ENCODE results near the gene ALPK1.

Gene ALPK1

DNA sequence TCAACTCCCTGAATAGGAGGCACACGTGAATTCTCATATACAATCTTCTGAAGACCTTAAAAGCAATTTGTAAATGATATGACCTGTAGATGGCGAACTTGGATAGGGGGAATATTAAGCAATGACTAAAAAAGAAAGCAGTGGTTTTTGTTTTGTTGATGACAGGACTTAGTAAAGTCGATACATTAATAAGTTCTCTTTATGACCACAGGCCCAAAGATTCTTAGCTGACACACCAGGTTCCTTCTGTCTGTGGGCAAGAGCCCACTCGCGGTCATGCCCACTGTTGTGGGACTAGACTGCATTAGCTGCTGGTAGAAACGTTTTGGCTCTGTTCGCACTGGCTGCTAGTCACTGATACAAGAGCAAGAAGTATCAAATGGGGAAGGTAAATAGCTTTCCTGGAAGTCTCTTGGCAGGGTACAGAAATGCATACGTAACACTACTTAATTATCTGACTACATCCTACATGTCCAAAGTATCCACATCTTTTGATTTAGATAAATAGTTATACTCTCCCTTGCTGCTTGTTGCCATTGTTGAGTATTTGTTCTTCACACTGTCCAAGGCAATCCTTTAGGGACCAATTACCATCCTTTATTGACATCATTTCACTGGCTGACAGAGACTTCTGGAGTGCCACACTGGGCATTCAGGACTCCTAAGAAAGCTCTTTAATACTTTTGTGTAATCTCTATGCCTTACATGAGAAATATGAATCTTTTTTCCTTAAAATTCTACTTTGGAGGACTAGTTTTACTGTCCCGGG is 31.0 kb downstream of the ALPK1 start:
- peak; percentile 46 for DNase-seq (ENCODE audit: extremely low read depth, insufficient read length)
- Histone ChIP-seq H3K4me3 (replicated peaks; ENCODE audit: low read depth, low read length) (no peak overlapping the region), H3K36me3 (ENCODE audit: control insufficient read depth, insufficient read depth, low read length) (no peaks in the 10 kb centered on the region; the same call in none of the 2 replicates), H3K27me3 (replicated peaks; ENCODE audit: control insufficient read depth, insufficient read depth, low read length) (no peaks in the 10 kb centered on the region)
- TF ChIP-seq, protein P1, sequence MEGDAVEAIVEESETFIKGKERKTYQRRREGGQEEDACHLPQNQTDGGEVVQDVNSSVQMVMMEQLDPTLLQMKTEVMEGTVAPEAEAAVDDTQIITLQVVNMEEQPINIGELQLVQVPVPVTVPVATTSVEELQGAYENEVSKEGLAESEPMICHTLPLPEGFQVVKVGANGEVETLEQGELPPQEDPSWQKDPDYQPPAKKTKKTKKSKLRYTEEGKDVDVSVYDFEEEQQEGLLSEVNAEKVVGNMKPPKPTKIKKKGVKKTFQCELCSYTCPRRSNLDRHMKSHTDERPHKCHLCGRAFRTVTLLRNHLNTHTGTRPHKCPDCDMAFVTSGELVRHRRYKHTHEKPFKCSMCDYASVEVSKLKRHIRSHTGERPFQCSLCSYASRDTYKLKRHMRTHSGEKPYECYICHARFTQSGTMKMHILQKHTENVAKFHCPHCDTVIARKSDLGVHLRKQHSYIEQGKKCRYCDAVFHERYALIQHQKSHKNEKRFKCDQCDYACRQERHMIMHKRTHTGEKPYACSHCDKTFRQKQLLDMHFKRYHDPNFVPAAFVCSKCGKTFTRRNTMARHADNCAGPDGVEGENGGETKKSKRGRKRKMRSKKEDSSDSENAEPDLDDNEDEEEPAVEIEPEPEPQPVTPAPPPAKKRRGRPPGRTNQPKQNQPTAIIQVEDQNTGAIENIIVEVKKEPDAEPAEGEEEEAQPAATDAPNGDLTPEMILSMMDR (IDR thresholded peaks at IDR 0.05; ENCODE audit: insufficient read depth, low read length, poor library complexity, severe bottlenecking) = peak; percentile 40

DNA sequence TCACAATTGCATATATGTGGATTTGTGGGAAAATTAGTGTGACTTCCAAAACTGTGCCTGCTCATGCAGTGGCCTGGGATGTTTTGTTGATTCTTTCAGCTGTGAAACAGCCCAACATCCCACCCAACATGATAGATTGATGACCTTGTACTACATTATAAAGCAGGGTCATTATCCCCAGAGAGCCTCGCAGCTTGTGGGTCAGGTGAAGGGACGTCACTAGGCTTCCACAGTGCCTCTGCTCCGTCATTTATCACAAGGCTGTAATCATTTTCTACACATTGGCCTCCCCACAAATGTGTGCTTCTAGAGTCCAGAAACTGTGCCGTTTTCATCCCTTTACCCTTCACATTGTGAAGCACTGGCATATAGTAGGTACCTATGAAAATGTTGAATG is 31.6 kb downstream of the ALPK1 start:
- no peak overlapping the region for H3K4me3 ChIP-seq (replicated peaks; ENCODE audit: low read depth, low read length)
- H3K36me3 ChIP-seq (ENCODE audit: control insufficient read depth, insufficient read depth, low read length) = no peaks in the 10 kb centered on the region; the same call in none of the 2 replicates
- TF ChIP-seq, protein P1 (IDR thresholded peaks at IDR 0.05; ENCODE audit: insufficient read depth, low read length, poor library complexity, severe bottlenecking) = no peak
- H3K27me3 ChIP-seq (replicated peaks; ENCODE audit: control insufficient read depth, insufficient read depth, low read length) = no peaks in the 10 kb centered on the region
- DNase-seq (ENCODE audit: extremely low read depth, insufficient read length) = no peak

DNA sequence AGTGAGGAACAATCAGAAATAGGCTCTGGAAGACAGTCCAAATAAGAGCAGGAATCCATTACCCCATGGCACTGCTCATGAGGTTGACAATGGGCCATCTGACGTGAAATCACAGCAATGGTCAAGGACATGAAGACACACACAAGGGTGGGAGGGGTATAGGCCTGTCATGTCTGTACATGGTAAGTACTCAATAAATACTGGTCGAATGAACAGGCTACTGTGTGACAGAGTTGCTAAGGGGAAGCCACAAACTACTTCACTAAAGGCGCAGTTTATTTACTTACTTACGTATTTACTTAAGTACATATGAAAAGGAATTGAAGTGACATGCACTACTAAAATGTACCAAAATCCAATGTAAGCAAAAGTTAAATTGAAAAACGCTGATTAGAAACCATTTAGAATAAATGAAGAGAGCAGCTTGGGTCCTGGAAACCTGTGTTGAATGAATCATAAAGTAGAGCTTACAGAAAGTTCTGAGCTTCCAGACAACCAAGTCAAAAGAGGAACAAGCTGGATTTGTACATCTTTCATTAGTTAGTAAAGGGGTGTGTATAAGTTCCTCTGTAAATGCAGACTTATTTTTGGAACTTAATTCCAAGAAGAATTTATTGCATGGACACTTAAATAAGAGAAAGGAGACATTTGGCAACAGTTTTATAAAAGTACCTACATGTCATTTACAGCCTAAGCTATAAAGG is 32.7 kb downstream of the ALPK1 start:
- no peak for DNase-seq (ENCODE audit: extremely low read depth, insufficient read length)
- H3K4me3 ChIP-seq (replicated peaks; ENCODE audit: low read depth, low read length) = no peak overlapping the region
- H3K27me3 ChIP-seq (replicated peaks; ENCODE audit: control insufficient read depth, insufficient read depth, low read length) = no peaks in the 10 kb centered on the region
- no peaks in the 10 kb centered on the region; the same call in none of the 2 replicates for H3K36me3 ChIP-seq (ENCODE audit: control insufficient read depth, insufficient read depth, low read length)
- TF ChIP-seq, protein P1 (IDR thresholded peaks at IDR 0.05; ENCODE audit: insufficient read depth, low read length, poor library complexity, severe bottlenecking) = no peak

DNA sequence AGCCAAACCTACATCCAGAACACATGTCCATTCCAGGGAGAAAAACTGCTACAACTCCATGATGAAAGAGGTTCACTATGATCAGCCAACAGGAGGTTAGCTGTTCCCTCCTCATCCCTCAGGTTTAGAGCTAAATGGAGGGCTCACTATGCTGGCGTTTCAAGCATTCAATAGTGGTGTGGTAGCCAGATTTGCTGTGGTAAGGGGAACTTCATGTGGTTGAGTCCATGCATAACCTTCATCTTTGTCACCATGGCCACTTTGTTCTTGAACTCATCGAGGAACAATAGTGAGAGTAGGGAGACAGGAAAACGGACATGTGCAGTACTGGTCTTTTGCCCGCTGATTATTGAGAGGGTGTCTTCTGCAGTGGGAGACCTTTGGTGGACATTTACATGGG is 33.8 kb downstream of the ALPK1 start:
- H3K36me3 ChIP-seq (ENCODE audit: control insufficient read depth, insufficient read depth, low read length) = no peaks in the 10 kb centered on the region; the same call in none of the 2 replicates
- DNase-seq (ENCODE audit: extremely low read depth, insufficient read length) = no peak
- no peak overlapping the region for H3K4me3 ChIP-seq (replicated peaks; ENCODE audit: low read depth, low read length)
- H3K27me3 ChIP-seq (replicated peaks; ENCODE audit: control insufficient read depth, insufficient read depth, low read length) = no peaks in the 10 kb centered on the region
- TF ChIP-seq, protein P1 (IDR thresholded peaks at IDR 0.05; ENCODE audit: insufficient read depth, low read length, poor library complexity, severe bottlenecking) = no peak

DNA sequence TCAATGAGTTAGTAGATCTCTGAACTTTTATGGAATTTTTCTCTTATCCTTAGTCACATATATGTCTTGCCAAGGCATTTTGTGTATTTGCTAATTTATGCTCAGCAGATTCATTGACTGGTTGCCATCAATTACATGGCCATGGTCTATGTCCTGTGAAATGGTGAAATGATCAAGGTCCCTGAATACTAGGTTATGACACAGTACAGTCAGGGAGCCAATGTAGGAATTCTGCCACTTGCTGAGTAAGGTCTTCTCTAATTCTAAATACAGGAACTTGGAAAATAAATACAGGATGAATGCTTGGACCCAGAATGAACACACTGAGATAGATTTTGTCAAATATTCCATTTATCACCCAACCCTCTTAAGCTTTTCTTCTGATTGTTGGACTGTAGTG is 35.2 kb downstream of the ALPK1 start:
- no peak for DNase-seq (ENCODE audit: extremely low read depth, insufficient read length)
- no peak overlapping the region for H3K4me3 ChIP-seq (replicated peaks; ENCODE audit: low read depth, low read length)
- TF ChIP-seq, protein P1 (IDR thresholded peaks at IDR 0.05; ENCODE audit: insufficient read depth, low read length, poor library complexity, severe bottlenecking) = no peak
- no peaks in the 10 kb centered on the region for H3K27me3 ChIP-seq (replicated peaks; ENCODE audit: control insufficient read depth, insufficient read depth, low read length)
- no peaks in the 10 kb centered on the region; the same call in 1 of the 2 replicates for H3K36me3 ChIP-seq (ENCODE audit: control insufficient read depth, insufficient read depth, low read length)

Data from GM06990 (cell line).